HG03095 (cell line): Measurements from ENCODE around the gene TTC23.
"Not testable (repeated sequence)": the region's sequence is repeated elsewhere in the genome, so short reads cannot be mapped to it uniquely, and the experiment has no call there.

Source experiments
- ATAC-seq: cut with Tn5 transposase; IDR thresholded peaks from one replicate; pipeline ENCODE4 v1.9.1; 2021; ENCODE audit warnings: moderate library complexity; ENCODE audit not compliant: unreplicated experiment

TTC23 gene

DNA sequence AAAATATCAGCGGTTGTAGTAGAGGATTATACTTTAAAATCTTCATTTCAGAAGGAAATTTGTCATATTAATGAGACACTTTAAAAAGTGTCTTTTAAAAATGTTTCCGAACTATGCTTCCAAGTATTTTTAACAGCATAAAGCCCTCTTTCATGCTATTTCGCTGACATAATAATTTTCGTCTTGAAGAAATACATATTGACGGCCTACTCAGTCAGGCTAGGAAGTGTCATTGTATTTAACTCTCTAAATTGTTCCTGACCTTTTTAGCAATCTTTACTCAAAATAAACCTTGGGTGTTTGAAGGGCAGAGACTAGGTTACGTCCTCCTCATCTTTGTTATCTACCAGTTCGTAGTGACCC is 1.1 kb upstream of the TTC23 start:
- ATAC-seq = no peak

DNA sequence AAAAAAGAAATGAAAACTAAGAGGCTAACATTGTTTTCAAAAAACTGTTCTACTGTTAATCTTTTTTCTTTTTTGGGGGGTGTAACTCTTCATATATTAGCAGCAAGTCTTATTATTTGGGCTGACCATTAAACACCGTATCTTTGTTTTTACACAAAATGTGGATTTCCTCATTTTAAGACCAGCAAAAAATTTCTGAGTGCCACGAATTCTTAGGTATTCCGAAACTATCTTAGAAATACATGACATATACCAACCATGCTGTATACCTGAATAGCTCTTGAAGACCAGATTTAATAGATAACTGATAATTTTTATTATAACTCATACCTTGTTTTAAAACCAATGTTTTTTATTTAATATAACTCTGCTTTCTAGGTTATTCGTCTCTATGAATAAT is 620 bp upstream of the TTC23 start:
- no peak for ATAC-seq

DNA sequence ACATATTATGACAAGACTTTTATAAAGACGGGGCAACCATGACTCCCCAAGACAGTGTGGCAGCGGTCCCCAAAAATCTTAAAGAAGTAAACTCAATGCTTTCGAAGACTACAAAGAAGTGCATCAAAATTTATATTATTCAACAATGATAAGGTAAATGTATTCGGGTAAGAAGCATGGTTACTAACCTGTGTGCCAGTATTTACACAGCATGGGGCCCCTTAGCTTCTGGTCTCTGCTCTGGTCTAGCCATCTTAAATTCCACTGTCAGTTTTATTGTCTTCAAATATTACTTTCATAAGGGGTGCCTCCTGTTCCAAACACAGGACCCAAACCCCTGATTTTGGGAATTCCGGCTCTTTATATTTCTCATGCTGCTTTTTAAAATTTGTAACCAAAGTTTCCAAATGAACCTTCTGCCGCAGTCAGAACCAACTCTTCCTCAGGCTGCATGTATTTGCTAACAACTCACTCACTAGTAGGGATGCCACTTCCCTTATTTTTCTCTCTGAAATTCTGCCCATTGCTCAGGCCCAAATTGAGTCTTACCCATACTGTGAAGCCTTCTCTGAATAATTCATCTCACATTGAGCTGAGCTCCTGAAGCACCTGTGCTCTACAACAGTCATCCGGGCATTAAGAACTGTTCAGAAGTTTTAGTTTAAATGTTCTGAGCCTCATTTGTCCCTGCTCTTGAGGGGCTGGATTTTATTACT is 1.2 kb downstream of the TTC23 start:
- no peak for ATAC-seq

DNA sequence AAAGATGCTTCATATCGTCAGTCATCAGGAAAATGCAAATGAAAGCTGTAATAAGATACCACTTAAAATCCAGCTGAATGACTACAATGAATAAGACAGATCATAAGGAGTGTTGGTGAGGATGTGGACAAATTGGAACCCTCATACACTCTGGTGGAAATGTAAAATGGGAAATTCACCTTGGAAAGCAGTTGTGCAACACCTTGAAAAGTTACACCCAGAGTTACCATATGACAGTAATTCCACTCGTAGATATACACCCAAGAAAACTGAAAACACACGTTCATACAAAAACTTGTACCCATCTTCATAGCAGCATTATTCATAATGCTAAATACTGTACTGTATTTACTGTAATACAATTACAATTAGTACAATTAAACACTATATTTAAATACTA is 2.3 kb downstream of the TTC23 start:
- no peak for ATAC-seq

DNA sequence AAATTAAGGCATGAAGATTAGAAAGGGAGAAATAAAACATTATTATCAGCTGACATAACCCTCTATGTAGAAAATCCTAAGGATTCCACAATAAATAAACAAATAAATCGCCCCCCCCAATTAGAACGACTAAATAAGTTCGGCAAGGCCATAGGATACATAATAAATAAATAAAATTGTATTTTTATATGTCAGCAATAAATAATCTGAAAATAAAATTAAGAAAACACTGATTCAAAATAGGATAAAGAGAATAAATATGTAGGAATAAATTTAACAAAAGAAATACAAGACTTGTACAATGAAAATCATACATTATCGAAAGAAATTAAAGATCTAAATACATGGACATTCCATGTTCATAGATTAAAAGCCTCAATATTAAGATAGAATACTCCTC is 5.1 kb downstream of the TTC23 start:
- no peak for ATAC-seq

DNA sequence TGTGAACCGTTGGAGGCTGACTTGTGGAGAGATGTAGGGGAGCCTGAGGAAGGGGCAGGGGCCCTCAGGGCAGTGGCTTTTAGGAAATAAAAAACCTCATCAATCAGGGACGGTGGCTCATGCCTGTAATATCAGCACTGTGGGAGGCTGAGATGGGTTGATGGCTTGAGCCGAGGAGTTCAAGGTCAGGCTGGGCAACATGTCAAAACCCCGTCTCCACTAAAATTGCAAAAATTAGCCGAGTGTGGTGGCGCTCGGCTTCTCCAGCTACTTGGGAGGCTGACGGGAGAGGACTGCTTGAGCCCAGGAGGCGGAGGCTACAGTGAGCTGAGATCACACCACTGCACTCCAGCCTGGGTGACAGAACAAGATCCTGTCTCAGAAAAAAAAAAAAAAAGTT is 7.6 kb downstream of the TTC23 start:
- ATAC-seq = no peak

DNA sequence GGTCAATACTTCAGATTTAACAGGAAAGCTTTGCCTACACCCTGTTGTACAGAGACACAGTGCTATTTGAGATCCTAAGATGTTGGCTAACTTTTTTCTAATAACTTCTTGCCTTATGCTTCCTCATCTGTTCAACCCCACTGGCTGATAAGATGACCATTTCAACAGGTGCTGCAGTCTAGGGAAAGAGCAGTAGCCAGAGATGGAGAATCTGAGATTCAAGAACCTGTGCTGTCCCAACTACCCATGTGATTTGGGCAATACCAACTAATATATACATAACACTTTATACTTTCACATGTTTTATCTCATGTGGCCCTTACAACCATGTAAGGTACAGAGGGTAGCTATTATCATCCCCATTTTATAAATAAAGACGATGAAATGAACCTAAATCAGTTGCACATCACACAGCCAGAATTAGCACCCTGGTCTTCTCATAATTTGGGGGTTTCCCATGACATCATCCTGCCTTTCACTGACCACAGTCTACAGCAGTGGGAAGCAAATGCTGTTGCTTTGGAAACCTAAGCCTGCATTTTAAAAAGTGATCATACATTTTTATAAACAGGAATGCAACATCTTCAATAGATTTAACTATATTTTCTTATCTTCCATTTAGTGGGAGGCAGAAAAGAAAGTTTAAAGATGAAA is 9.7 kb downstream of the TTC23 start:
- peak; percentile 96 for ATAC-seq

DNA sequence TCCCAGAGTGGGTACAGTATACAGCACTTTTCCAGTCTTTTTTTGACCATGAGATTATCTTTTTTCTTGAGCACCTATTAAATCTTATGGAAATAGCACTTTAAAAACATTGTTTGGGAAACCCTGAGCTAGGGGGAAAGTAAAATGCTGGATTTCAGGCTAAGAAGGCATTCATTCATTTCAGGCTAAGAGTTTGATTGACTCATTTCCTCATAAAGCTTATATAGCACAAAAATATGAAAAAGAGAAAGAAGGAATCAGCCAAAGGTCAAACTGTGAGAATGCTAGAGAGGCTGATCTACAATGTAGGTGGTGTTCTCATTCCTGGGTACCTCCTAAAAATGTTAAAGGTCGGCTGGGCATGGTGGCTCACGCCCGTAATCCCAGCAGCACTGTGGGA is 10.5 kb downstream of the TTC23 start:
- no peak for ATAC-seq

DNA sequence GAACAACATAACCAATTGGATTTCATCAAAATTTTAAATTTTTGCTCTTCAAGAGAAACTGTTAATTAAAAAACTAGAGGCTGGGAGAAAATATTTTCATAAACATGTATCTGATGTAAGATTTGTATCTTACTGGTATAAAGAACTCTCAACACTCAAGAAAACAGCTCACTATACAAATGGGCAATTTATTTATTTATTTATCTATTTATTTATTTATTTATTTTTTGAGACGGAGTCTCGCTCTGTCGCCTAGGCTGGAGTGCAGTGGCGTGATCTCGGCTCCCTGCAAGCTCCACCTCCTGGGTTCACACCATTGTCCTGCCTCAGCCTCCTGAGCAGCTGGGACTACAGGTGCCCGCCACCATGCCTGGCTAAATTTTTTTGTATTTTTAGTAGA is 15.2 kb downstream of the TTC23 start:
- ATAC-seq = not testable (repeated sequence)

DNA sequence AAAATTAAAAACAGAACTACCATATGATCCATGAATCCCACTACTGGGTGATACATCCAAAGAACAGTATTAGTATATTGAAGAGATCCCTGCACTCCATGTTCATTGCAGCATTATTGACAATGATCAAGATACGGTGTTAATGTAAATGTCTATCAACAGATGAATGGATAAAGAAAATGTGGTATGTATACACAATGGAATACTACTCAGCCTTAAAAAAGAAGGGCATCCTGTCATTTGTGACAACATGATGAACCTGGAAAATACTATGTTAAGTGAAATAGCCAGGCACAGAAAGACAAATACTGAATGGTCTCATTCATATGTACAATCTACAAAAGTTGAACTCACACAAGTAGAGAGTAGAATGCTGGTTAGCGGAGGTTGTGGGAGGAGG is 16.6 kb downstream of the TTC23 start:
- no peak for ATAC-seq

DNA sequence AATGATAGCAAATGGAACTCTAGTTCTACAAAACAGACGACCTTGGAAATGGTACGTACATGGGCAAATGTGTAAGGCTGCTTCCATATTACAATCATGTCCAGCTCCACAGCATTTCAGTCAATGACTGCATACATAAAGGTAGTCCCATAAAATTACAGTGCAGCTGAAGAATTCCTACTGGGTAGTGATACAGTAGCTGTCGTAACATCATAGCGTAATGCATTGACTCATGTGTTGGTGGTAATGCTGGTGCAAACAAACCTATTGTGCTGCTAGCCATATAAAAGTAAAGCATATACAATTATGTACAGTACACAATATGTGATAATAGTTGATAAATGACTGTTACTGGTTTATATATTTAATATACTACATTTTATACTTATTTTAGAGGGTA is 18.5 kb downstream of the TTC23 start:
- ATAC-seq = no peak

DNA sequence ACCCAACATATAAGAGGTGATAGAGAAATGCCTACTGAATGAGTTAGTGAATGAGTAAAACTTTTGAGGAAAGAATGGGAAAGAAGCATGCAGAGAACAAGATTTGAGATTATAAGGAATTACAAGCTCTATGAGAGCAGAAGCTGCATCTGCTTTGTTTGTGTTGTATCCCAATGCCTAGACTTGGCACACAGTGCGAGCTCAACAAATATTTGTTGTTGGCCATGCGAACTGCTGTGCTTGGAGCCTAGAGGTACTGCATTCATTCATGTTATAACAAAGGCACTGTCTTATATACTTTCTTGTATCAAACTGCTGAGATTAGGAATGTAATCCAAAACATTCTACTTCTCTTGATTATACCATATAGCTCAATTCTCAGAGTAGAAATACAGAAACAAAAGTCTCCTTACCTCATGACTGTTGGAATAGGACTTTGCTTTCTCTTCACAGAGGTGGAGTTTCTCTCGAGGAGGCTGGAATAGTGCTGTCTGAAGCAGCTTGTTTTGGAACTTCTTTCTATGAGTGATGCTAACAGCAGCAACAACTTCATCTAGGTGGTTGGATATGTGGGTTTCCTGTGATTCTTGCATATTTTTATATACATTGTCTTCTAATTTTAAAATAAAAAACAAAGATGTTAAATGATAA is 21.1 kb downstream of the TTC23 start:
- no peak for ATAC-seq

DNA sequence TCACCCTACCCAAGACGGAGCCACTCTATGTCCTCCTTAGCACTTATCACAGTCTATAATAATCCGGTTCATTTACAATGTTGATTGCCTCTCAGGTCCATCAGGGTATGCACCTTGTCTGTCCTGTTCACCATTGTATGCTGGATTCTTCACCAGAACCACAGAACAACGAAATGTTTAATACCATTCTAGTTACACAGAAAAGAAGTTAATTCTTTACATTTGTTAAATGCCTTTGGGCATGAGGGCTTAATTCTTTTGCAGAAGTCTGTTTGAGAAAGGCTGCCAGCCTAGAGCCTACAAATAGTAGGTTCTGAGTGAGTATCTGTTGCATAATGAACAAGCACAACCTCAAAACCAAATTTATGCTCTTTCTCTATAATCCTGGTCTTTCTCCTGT is 22.6 kb downstream of the TTC23 start:
- no peak for ATAC-seq

DNA sequence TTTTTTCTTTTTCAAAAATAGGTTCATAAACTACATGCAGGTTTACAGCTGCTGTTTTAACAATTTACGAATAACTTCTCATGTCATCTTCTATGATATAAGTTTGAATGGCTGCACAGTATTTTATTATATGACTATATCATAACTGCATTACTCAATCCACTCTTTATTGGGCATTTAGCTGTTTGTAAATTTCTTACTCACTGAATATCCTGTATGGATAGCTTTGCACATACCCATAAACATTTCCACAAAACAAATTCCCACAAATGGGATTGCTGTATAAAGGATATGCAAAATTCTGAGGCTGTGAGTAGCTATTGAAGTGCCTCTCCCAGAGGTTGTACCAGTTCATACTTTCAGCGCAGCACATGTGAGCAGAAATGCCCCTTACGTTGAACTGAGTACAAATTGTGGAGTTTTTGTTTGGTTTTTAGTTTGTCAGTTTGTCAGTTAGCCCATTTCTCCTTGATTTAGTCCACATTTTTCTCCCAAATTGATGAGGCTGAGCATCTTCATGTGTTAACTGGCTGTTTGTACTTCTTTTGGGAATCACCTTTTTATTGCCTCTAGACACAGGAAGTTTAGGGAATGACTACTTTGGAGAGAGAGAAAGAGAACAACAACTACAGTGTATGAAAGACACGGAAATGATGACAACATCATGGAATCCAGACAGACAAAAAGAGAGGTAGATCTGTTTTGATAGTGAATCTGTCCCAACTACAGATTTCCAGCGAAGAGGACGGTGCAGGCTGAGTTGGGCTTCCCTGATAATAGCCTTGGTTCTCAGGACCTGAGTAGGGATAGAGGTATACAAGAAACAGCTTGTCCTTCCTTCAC is 24.8 kb downstream of the TTC23 start:
- ATAC-seq = no peak

DNA sequence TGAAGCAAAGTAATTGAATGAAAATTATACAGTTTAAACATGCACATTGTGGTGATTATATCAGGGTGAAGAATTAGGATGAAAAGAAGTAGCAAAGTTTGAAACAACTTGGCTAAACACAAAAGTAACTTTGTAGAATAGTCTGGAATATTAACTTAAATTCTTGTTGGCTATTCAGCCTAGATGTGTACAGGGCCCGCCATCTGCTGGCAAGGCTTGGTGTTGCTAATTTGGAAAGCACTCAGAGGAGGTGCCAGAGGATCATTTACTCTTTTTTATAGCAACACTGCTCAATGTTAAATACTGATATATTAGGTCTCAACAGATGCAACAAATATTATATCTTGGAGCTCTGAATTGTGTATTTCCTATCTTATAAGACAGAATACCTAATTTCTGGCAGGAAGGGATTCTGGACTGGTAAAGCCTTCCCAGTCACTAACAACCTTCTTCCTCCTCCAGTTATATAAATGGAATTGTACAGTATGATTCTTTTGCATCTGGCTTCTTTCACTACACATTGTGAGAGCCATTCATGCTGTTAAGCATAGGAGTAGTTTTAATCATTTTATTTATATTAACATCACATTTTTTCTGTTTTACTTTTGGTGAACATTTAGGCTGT is 36.1 kb downstream of the TTC23 start:
- ATAC-seq = peak; percentile 75

DNA sequence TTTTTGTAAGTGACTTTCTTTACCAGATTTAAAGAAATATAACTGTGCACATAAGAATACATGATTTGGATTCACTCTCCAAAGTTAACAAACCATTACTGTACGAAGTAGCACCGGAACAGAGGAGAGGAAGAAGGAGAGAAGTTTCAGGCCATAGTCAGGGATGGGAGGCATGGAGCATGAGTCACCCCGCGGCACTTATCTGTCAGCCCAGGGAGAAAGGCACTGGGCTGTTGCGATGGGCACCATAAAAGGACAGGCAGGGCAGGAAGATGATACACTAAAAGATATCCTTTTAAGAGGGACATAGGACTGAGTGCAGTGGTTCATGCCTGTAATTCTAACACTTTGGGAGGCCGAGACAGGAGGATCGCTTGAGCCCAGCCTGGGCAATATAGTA is 37.0 kb downstream of the TTC23 start:
- ATAC-seq = no peak

DNA sequence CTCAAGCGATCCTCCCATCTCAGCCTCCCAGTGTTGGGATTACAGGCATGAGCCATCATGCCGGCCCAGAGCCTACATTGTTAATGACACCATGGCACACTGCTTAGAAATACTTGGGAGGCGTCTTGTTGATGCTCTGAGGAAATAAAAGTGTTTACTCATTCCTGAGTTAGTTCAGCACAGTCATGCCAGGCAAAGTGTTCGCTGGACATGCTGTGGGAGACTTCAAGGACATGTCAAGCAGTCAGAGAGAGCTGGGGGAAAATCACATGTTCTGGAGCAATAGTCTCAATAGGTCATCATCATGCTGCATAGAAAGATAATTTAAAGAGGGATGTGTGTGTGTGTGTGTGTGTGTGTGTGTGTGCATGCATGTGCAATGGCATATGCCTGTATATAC is 37.5 kb downstream of the TTC23 start:
- no peak for ATAC-seq

DNA sequence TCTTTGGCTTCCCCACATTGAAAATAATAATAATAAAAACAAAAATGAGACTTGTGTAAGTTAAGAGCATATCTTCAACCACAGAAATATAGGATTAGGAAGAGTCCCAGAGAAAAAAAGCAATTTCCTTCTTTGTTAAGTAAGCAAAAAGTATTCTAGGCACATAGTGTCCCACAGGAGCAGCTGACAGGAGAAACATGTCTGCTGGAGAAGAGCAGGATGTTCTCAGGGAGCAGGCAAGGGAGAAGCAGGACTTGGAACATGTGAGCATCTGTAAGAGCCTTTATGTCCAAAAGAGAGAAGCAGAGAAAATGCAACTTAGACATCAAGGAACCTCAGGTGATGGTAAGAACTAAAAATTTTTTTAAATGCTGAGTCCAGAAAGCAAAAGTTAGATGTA is 39.0 kb downstream of the TTC23 start:
- no peak for ATAC-seq

DNA sequence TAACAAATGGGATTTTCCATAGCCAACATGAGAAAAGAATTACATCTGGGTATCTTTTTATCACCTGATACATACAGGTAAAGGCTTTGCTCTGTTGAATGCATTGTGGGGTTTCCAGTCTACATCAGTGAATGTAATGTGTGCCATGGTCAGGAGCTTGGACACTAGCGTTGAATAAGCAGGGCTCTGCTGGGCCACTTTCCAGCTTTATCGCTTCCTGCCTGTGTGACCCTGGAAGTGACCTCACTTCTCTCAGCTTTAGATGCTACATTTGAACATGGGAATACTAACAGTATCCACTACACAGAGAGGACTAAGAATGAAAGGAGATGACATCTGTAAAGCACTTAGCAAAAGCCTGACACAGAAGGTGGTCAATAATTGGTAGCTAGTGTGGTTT is 40.1 kb downstream of the TTC23 start:
- no peak for ATAC-seq

DNA sequence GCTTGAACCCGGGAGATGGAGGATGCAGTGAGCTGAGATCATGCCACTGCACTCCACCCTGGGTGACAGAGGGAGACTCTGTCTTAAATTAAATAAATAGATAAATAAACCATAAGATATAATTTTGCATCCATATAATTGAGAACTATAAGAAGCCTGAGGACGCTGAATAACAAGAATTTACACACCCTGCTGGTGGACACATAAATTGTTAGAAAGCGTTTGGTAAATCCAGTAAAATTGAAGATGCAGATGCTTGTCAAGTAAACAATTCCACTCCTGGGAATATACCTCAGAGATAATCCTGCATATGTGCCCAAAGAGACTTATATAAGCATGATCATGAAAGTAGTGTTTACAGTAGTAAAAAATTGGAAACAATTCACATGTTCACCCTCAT is 41.7 kb downstream of the TTC23 start:
- ATAC-seq = no peak

DNA sequence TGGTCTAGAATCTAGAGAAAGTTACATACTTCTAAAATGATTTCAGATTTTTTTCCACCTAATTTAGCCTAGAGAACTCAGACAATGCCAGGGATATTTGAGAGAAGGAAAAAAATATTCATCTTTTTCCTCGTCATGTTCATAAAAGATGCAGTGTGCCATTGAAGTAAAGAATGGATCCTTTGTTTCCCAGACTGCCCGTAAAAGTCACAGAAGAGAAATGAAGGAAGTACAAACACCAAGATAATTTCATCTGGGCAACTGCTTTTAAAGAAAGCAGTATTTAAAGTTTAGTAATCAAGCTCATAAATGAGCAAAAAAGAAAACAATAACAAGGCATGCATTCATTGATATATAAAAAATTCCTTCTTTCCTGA is 47.2 kb downstream of the TTC23 start:
- no peak for ATAC-seq
